Adrenal gland (tissue), 12 donors: ENCODE measurements around the gene ABHD10. TPM values are rescaled to one million over a fixed set of nuclear protein-coding genes. Genes with fewer than 3 reads are reported as not detected.

Source experiments
- DNase-seq, 7 donors: peaks; one replicate each; pipeline ENCODE4 v3.0.0-alpha.2; 2019 to 2020
- H3K27ac ChIP-seq, 5 donors: fragments of 200-600 bp; sonication (generic) in 4 of 5; 1 replicate in 3 of 5; 2 replicates in 2 of 5; pipeline versions ENCODE4 v1.5.1 to v1.8.0; 2016 to 2020; ENCODE audit warnings: mild to moderate bottlenecking in 1 of 5
- H3K27me3 ChIP-seq: fragments of 200-600 bp; 2 replicates; pipeline ENCODE4 v1.8.0; 2021
- H3K36me3 ChIP-seq, 2 donors: fragments of 200-600 bp; replicated peaks in 1 of 2; 1 replicate in 1 of 2; 2 replicates in 1 of 2; pipeline versions ENCODE4 v1.5.1 to v1.8.0; 2018 to 2022
- H3K4me1 ChIP-seq, 2 donors: fragments of 200-600 bp; replicated peaks in 1 of 2; 1 replicate in 1 of 2; 2 replicates in 1 of 2; pipeline versions ENCODE4 v1.5.1 to v1.8.0; 2018 to 2021
- H3K4me3 ChIP-seq, 4 donors: fragments of 200-600 bp; sonication (generic) in 3 of 4; one replicate each; pipeline ENCODE4 v1.5.1; 2016 to 2018
- H3K9me3 ChIP-seq, 3 donors: fragments of 200-600 bp; sonication (generic) in 1 of 3; replicated peaks in 1 of 3; 1 replicate in 2 of 3; 2 replicates in 1 of 3; pipeline versions ENCODE4 v1.5.1 to v1.8.0; 2016 to 2021
- CTCF ChIP-seq, 6 experiments: fragments of 450-650 bp in 4 of 6; fragments of 200-600 bp in 2 of 6; sonication (generic) in 1 of 6; IDR thresholded peaks; 1 replicate in 5 of 6; 2 replicates in 1 of 6; pipeline versions ENCODE4 v1.5.1 to v1.8.0; 2016 to 2021; ENCODE audit warnings: antibody characterized with exemption in 6 of 6, mild to moderate bottlenecking in 2 of 6, moderate library complexity in 1 of 6
- POLR2A ChIP-seq, 2 donors: fragments of 450-650 bp; IDR thresholded peaks; one replicate each; pipeline ENCODE4 v1.6.1; 2017; ENCODE audit warnings: antibody characterized with exemption in 2 of 2, mild to moderate bottlenecking in 2 of 2, moderate library complexity in 1 of 2
- WGBS, 4 donors: extraction: QIAGEN DNeasy Blood & Tissue Kit in 2 of 4; methylation state at CpG; one replicate each; pipeline versions ENCODE4 v1.1.5 to v1.1.7; 2013 to 2017; 5-methylcytosine and 5-hydroxymethylcytosine counted together
- intact Hi-C, 2 donors: fragments of 100-400 bp; cut with DNase I; formaldehyde crosslinking; loops; one replicate each; pipeline versions ENCODE4 v1.14.1 to v1.15.0; 2022 to 2023
- polyA plus RNA-seq, 3 donors: library from polyadenylated mRNA; stranded (reverse); fragments of 200-250 nt in 2 of 3; fragments of 350-450 nt in 1 of 3; fragmentation: Illumina TruSeq in 1 of 3; extraction: RNeasy Lipid Tissue Mini Kit (QIAGEN cat#74804) in 1 of 3; gene quantifications; one replicate each; pipeline ENCODE4 v1.2.3, GENCODE V29; 2013 to 2014
- total RNA-seq, 9 donors: library from RNA; depleted of rRNA in 4 of 9; stranded (reverse); fragments of >200 nt in 4 of 9; fragments of 120-200 nt in 1 of 9; fragmentation: NEBNext Ultra II Directional in 1 of 9; extraction: Animal tissue kit (Norgen Biotek cat#: 25700) in 1 of 9; gene quantifications; one replicate each; pipeline versions ENCODE4 v1.1.0 to v1.2.4, GENCODE V29; 2013 to 2023
- donor health status: healthy with polysubstance abuse.
- donor health status: Bipolar disorder and iron deficiency.
- donor health status: DM: yes; HTN: yes; CAD: no.
- donor health status: DM: no; HTN: no; CAD: no.
- donor health status: DM: no; HTN: no; CAD: no.
- donor health status: DM: yes; HTN: yes; CAD: no.

ABHD10 gene
- total and polyA plus RNA-seq, 12 donors = 27.6 to 81.8 (median 44.1) TPM

- Histone ChIP-seq H3K27ac (no peak overlapping the region), H3K9me3 (no peaks in the 10 kb centered on the region), H3K27me3 (no peaks in the 10 kb centered on the region), H3K4me3 (no peak overlapping the region), H3K36me3 (no peaks in the 10 kb centered on the region), H3K4me1 (no peaks in the 10 kb centered on the region)
- TF ChIP-seq CTCF (IDR thresholded peaks at IDR 0.05) (no peak), POLR2A (IDR thresholded peaks at IDR 0.05) (no peak)
- intact Hi-C loops = no loop called here
- DNase-seq = no peak
- WGBS, 4 donors = 92 to 96% (median 94%) methylated on average over 2 of the region's 2 CpGs
Measured at GRCh38 chr3:111943533-111943932, 35.3 kb upstream of the ABHD10 start.

GRCh38 chr3:111944372-111944771 is 34.5 kb upstream of the ABHD10 start:
- H3K4me3 ChIP-seq = no peak overlapping the region
- H3K9me3 ChIP-seq = no peaks in the 10 kb centered on the region
- DNase-seq = no peak
- intact Hi-C loops = no loop called here
- H3K27me3 ChIP-seq = no peaks in the 10 kb centered on the region
- no peaks in the 10 kb centered on the region for H3K36me3 ChIP-seq
- WGBS, 4 donors = 89 to 98% (median 95%) methylated on average over 4 of the region's 4 CpGs
- no peak overlapping the region for H3K27ac ChIP-seq
- TF ChIP-seq POLR2A (IDR thresholded peaks at IDR 0.05) (no peak), CTCF (IDR thresholded peaks at IDR 0.05) (no peak)
- no peaks in the 10 kb centered on the region for H3K4me1 ChIP-seq

- Histone ChIP-seq H3K27me3 (no peaks in the 10 kb centered on the region), H3K4me3 (no peak overlapping the region), H3K9me3 (no peaks in the 10 kb centered on the region), H3K36me3 (no peaks in the 10 kb centered on the region), H3K27ac (no peak overlapping the region), H3K4me1 (no peaks in the 10 kb centered on the region)
- DNase-seq = no peak
- intact Hi-C loops = no loop called here
- TF ChIP-seq CTCF (IDR thresholded peaks at IDR 0.05) (no peak), POLR2A (IDR thresholded peaks at IDR 0.05) (no peak)
- 20 to 37% (median 33%) methylated on average over 1 of the region's 1 CpG for WGBS, 4 donors
Measured at GRCh38 chr3:111947231-111947630, 31.6 kb upstream of the ABHD10 start.

GRCh38 chr3:111948786-111949185 is 30.0 kb upstream of the ABHD10 start:
- Histone ChIP-seq H3K36me3 (no peaks in the 10 kb centered on the region), H3K27me3 (no peaks in the 10 kb centered on the region), H3K27ac (no peak overlapping the region), H3K4me1 (no peaks in the 10 kb centered on the region), H3K4me3 (no peak overlapping the region), H3K9me3 (no peaks in the 10 kb centered on the region)
- TF ChIP-seq CTCF (IDR thresholded peaks at IDR 0.05) = no peak
- no peak for TF ChIP-seq POLR2A (IDR thresholded peaks at IDR 0.05)
- 87 to 93% (median 91%) methylated on average over 9 of the region's 9 CpGs for WGBS, 4 donors
- DNase-seq = no peak
- intact Hi-C loops = no loop called here
